Ovary (tissue), 9 donors: ENCODE results near the gene OR51T1. TPM values are rescaled to one million over a fixed set of nuclear protein-coding genes. Genes with fewer than 3 reads are reported as not detected.

ENCODE experiments used
- DNase-seq, 5 donors: peaks; one replicate each; pipeline ENCODE4 v3.0.0-alpha.2; 2019 to 2020
- H3K27ac ChIP-seq, 2 donors: fragments of 200-600 bp; one replicate each; pipeline versions ENCODE4 v1.5.1 to v1.8.0; 2019 to 2022
- H3K27me3 ChIP-seq: fragments of 200-600 bp; one replicate; pipeline ENCODE4 v1.8.0; 2022
- H3K36me3 ChIP-seq: fragments of 200-600 bp; sonication (generic); one replicate; pipeline ENCODE4 v1.5.1; 2019
- H3K4me1 ChIP-seq: one replicate; pipeline ENCODE4 v1.8.1; 2013; ENCODE audit warnings: mild to moderate bottlenecking, moderate library complexity; ENCODE audit not compliant: insufficient read depth
- H3K4me3 ChIP-seq: fragments of 200-600 bp; sonication (generic); one replicate; pipeline ENCODE4 v1.5.1; 2017
- H3K9me3 ChIP-seq, 2 donors: fragments of 200-600 bp in 1 of 2; sonication (generic) in 1 of 2; one replicate each; pipeline versions ENCODE4 v1.5.1 to v1.8.1; 2013 to 2019; ENCODE audit warnings: mild to moderate bottlenecking in 1 of 2, moderate library complexity in 1 of 2
- CTCF ChIP-seq, 3 donors: fragments of 450-650 bp in 2 of 3; fragments of 200-600 bp in 1 of 3; IDR thresholded peaks; one replicate each; pipeline versions ENCODE4 v1.5.1 to v1.8.0; 2016 to 2022; ENCODE audit warnings: antibody characterized with exemption in 3 of 3, mild to moderate bottlenecking in 1 of 3
- EP300 ChIP-seq: sonication (generic); formaldehyde crosslinking; IDR thresholded peaks from one replicate; pipeline ENCODE4 v1.6.1; 2017; ENCODE audit warnings: antibody characterized with exemption
- POLR2A ChIP-seq: fragments of 450-650 bp; IDR thresholded peaks from one replicate; pipeline ENCODE4 v1.6.1; 2017; ENCODE audit warnings: antibody characterized with exemption, mild to moderate bottlenecking, moderate library complexity
- WGBS, 3 donors: extraction: QIAGEN DNeasy Blood & Tissue Kit in 1 of 3; methylation state at CpG; one replicate each; pipeline versions ENCODE4 v1.1.5 to v1.1.7; 2013 to 2017; 5-methylcytosine and 5-hydroxymethylcytosine counted together
- intact Hi-C, 4 donors: fragments of 100-400 bp; cut with DNase I; formaldehyde crosslinking; loops; one replicate each; pipeline versions ENCODE4 v1.11.0 to v1.15.1; 2022 to 2023
- polyA plus RNA-seq, 2 donors: library from polyadenylated mRNA; stranded (reverse); fragments of 200-250 nt in 1 of 2; fragments of 350-450 nt in 1 of 2; fragmentation: Illumina TruSeq in 1 of 2; extraction: RNeasy Lipid Tissue Mini Kit (QIAGEN cat#74804) in 1 of 2; gene quantifications; one replicate each; pipeline ENCODE4 v1.2.3, GENCODE V29; 2013 to 2014
- total RNA-seq, 7 donors: library from RNA; depleted of rRNA in 2 of 7; stranded (reverse); fragments of >200 nt in 2 of 7; fragmentation: NEBNext Ultra II Directional in 3 of 7; extraction: Animal tissue kit (Norgen Biotek cat#: 25700) in 3 of 7; gene quantifications; one replicate each; pipeline versions ENCODE4 v1.1.0 to v1.2.4, GENCODE V29; 2016 to 2023
- donor health status: DM: no; HTN: no; CAD: no; lungs with moderate emphysema.
- donor health status: DM: no; HTN: no; CAD: no.
- donor health status: Bipolar disorder and iron deficiency.
- donor health status: DM: yes; HTN: yes; CAD: no.
- donor health status: DM: no; HTN: no; CAD: no.
- donor health status: DM: yes; HTN: yes; CAD: no.

Gene OR51T1
- total and polyA plus RNA-seq, 9 donors: not detected

- no peak overlapping the region for H3K4me3 ChIP-seq
- no peaks in the 10 kb centered on the region for H3K4me1 ChIP-seq
- no peaks in the 10 kb centered on the region for H3K36me3 ChIP-seq
- no peaks in the 10 kb centered on the region for H3K27me3 ChIP-seq
- DNase-seq: no peak
- H3K27ac ChIP-seq: no peak overlapping the region
- no peaks in the 10 kb centered on the region for H3K9me3 ChIP-seq
- no peak for TF ChIP-seq CTCF (IDR thresholded peaks at IDR 0.05)
- TF ChIP-seq EP300: no peak
- no peak for TF ChIP-seq POLR2A
- 85 to 88% (median 87%) methylated on average over 1 of the region's 1 CpG for WGBS, 3 donors
- intact Hi-C loops: no loop called here
These were observed 10.4 kb downstream of the OR51T1 start for GRCh38 chr11:4891996-4892640.

- no peak for DNase-seq
- Histone ChIP-seq H3K4me1 (no peaks in the 10 kb centered on the region), H3K27me3 (no peaks in the 10 kb centered on the region), H3K27ac (no peak within 1 kb of the TSS), H3K9me3 (no peaks in the 10 kb centered on the region), H3K36me3 (no peaks in the 10 kb centered on the region), H3K4me3 (no peak within 1 kb of the TSS)
- no peak for TF ChIP-seq POLR2A
- no peak for TF ChIP-seq EP300
- no peak for TF ChIP-seq CTCF (IDR thresholded peaks at IDR 0.05)
- intact Hi-C loops: no loop called here
These were observed 21.8 kb downstream of the OR51T1 start, which contains the start of gene OR51A7 for GRCh38 chr11:4903484-4903883. OR51A7 (plus strand) TSS chr11:4903783; CDS start chr11:4907370, 3,587 bp downstream.

GRCh38 chr11:4916581-4916980, 34.9 kb downstream of the OR51T1 start:
- Histone ChIP-seq H3K36me3 (no peaks in the 10 kb centered on the region), H3K9me3 (no peaks in the 10 kb centered on the region), H3K4me3 (no peak overlapping the region), H3K27ac (no peak overlapping the region), H3K4me1 (no peaks in the 10 kb centered on the region), H3K27me3 (no peaks in the 10 kb centered on the region)
- intact Hi-C loops: no loop called here
- no peak for DNase-seq
- TF ChIP-seq CTCF (IDR thresholded peaks at IDR 0.05): no peak
- no peak for TF ChIP-seq EP300

- Histone ChIP-seq H3K27ac (no peak within 1 kb of the TSS), H3K4me3 (no peak within 1 kb of the TSS), H3K36me3 (no peaks in the 10 kb centered on the region), H3K27me3 (no peaks in the 10 kb centered on the region), H3K4me1 (no peaks in the 10 kb centered on the region), H3K9me3 (no peaks in the 10 kb centered on the region)
- TF ChIP-seq EP300: no peak
- TF ChIP-seq CTCF (IDR thresholded peaks at IDR 0.05): no peak
- TF ChIP-seq POLR2A: no peak
- DNase-seq: no peak
- 75 to 82% (median 80%) methylated on average over 4 of the region's 4 CpGs for WGBS, 3 donors
- intact Hi-C loops: no loop called here
These were observed 37.5 kb downstream of the OR51T1 start, which contains the start of gene OR51G2 for GRCh38 chr11:4919250-4919649. OR51G2 (minus strand) TSS chr11:4919350; CDS start chr11:4915663, 3,687 bp downstream.
